Measurements from ENCODE around the gene KLK2.
A peak's percentile ranks its signal among the peaks of the same experiment; 100 is the strongest.

KLK2 gene

DNA sequence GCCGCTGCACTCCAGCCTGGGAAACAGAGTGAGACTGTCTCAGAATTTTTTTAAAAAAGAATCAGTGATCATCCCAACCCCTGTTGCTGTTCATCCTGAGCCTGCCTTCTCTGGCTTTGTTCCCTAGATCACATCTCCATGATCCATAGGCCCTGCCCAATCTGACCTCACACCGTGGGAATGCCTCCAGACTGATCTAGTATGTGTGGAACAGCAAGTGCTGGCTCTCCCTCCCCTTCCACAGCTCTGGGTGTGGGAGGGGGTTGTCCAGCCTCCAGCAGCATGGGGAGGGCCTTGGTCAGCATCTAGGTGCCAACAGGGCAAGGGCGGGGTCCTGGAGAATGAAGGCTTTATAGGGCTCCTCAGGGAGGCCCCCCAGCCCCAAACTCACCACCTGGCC is at the start of gene KLK2:
Gene KLK2 (plus strand): TSS at position 384 of the 400 bp plus-strand sequence. CDS start 35 bp downstream, outside the sequence.
- DNase-seq = peak; percentile 13

DNA sequence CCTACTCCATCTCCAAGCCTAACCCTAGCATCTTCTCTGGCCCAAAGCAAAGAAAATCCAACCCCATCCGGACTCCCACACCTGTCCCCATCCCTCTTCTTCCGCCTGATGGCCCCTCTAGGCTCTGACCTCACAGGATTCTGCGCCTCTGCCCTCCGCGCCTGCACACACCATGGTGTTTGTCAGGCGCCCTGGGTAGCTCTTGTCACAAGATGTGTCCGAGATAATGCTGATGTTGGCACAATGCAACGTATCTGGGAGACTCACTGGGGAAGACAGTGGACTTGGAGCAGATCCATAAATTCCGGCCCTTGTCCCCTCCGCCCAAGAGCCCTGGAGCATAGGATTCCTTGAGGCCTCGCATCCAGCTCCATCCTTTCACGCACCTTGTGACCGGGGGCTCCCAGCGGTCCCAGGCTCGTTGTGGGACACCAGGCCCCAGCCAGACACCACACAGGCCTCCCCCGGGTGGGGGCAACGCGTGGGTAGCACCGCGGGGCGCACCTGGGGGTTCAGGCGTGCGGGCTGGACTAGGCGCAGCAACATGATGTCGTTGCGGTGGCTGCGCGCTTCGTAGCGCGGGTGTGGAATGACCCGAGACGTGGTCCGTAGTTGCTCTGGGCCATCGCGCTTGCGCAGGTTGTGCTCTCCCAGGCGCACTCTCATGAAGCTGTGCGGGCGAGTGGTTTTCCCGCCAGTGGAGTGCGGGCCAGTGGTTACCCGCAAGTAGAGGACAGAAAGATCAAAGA is 46.6 kb upstream of the KLK2 start:
- DNase-seq = no peak

DNA sequence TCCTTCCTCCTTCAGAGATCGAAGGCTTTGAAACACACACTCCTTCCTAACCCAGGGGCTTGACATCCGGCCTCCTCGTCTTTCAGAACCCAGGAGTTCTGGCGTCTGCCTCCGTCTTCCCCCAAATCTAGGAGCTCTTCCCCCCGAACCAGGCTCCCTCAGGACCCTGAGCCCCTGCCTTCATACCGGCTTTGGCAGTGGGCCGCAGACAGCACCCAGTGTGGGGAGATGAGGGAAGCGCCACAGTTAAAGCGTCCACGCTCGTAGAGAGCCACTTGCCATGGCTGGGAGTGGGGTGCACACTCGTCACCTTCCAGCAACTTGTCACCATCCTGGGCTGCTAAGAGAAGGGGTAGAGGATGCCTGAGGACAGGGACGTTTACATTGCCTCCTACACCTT is 45.8 kb upstream of the KLK2 start:
- no peak for DNase-seq

DNA sequence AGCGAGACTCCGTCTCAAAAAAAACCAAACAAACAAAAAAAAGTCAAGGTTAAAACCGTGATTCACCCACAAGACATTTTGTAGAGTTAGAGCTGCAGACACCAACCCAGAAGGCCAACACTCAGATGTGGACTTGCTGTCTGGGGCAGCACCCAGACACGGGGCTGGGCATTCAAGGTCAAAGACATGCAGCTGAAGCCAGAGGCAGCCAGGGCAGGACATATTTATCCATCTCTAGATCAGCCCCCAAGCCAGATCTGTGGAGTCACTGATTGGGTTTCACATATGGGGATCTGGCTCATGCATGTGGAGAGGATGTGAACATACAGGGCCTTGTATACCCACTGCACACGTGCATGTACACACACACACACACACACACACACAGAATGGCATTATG is 43.4 kb upstream of the KLK2 start:
- DNase-seq = no peak

DNA sequence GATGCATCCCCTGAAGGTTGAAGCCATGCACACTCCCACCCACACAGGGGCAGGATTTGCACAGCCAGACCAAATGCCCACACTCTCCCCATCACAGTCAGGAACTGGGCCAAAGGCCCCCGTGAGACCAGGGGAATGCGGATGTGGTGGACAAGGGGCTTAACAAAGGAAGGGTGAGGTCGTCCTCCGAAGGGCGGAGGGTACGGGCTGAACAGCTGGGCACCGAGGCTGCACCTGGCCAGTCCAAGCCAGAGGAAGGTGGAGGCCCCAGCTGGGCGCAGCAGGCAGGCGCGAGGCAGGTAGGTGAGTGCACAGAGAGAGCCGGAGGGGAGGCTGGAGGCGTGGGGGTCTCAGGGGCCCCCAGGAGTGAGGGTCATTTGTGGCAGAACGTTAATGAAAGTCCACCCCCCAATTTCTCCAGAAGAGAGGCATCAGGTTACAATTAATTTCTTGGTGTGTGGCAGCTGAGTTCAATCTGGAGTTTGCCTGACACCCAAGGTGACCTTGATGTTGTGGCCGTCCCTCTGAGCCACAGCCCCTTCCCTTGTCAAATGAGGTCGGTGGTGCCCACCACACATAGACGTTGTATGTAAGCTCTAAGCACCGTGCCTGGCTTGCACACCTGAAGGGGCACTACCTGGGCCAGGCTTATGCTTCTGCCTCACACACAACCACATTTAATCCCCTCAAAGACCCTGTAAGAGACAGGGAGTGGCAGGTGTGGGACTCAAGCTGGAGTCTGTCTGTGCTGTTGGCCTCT is 42.8 kb upstream of the KLK2 start:
- DNase-seq = no peak

DNA sequence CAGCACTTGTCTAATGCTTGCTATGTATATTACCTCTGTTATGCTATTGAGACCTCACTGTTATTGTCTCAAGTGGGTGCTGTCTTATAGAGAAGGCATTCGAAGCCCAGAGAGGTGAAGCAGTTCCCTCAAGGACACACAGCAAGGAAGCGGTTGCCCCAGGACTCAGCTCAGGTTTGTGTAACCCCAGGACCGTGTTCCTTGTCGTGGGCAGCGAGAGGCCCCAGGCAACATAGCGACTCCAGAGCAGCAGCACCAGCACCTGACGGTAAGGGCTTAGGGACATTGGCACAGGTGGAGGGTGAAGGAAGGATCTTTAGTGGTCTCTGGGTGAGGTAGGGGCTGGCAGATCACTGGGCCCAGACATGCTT is 42.2 kb upstream of the KLK2 start:
- no peak for DNase-seq

DNA sequence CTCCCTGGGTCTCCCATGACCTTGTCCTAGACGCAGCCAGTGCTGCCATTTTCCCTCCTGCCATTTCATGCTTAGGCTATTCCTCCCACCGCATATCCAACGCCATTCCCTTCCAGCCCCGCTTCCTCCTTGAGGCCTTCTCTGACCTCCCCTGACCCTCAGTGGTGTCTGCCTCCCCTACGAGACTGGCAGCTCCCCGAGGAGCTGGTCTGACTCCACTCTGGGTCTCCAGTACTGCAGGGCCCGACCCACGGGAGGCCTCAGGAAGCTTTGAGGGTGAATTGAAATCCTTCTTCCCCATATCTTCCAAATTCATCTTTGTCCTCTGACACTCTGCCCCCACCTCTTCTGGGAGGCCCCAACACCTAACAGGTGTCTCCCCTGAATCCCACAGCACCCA is 40.6 kb upstream of the KLK2 start:
- no peak for DNase-seq

DNA sequence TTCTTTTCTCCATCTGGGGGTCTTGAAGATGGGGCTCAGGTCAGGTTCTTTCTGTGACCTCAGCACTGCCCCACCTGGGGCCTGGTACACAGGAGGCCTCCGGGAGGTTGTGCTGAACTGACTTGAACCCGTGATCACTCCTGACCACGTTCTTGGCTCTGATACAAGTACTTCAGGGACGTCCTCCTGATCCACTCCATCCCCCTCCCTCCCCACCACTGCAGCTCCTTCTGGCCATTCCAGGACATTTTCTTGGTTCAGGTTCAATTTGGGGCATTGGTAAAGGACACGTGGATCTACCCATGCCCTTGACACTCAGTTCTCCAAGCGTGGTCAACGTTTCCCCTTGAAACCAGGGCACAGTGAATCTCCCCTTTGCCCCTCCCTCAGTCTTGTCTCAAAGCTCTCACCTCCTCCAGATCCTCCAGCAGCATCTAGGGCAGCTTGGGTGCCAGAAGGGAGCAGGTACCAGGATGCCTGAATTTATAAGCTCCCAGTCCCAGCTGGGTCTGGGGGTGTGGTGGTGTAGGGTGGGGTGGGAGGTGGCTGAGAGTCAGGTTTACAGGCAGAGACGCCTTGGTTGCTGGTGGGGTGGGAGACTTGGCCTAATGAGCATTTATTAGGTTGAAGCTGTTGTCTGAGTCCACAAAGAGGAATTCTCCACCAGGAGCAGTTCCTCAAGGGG is 40.0 kb upstream of the KLK2 start, which contains the start of gene KLK15:
Gene KLK15 (minus strand): TSS at position 458 of the 685 bp plus-strand sequence. CDS start 2,082 bp downstream, outside the sequence.
- no peak for DNase-seq

DNA sequence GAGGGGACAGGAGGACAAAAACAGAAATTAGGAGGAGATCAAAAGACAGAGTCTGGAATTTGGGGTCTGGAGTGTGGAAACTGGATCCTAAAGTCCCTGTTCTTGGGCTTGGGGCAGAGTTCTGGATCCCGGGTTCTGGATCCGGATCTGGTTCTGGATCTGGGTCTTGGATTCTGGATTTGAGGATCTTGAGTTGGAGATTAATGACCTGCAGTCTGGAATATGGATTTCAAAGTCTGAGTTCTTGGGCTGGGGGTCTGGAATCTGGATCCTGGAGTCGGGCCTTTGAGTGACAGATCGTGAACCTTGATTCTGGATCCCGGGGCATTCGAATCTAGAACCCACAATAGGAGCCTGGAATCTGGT is 39.5 kb upstream of the KLK2 start:
- no peak for DNase-seq

DNA sequence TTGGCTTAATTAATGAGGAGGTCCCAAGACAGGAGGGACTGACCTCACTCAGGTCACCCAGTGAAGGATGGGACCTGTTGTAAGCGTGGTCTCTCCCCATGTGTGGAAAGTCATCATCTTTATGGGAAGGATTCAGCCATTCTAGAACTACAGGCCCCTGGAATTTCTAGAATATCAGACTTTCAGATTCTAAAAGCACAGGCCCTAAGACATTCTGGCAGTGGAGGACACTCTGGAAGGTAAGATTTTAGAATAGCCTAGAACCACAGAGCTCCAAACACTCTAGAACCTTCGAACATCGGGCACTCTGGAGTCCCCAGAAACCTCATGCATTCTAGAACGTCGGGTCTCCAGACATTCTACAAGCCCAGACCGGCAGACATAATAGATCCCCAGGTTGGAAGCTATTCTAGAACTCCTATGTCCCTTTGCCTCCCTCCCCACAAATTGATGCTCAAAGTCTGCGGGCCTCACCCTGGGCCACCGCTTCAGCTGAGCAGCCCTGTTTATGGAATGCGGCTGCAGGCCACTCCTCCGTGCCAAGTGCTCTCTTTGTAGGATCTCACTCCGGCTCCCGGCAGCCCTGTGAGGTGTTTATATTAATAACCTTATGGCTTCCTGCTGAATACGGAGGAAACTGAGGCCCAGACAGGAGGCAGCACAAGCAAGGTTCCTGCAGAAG is 38.0 kb upstream of the KLK2 start:
- DNase-seq = no peak

DNA sequence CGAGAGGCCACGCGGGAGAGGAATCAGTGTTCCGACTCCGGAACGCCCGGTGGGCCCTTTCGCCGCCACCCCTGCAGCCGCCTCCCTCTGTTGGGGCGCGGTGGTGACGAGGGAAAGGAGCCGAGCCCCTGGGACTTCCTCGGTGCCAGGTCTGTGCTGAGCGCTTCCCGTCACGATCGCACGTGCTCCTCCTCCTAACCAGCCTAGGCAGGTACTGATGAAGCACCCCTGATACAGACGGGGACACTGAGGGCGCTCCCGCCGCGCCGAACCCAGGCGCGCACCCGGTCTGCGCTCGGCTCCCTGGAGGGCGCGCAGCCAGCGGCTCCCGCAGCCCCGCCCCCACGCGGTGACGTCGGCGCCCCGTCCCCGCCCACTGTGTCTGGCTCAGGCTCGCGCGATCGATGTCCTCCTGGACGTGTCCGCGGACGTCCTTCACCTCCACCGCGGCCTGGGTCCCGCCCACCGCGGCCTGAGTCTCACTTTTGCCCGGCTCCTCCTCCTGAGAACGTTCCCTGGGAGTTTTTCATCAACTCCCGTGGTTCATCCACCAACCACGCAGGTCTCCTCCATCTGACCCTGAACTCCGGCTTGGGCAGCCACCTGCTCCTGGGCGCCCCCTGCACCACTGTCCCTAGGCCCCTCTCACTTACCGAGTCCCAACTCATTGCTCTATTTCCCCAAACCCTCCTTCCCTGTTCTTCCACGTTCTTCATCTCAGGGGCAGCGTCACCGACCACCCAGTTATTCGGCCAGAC is 37.3 kb upstream of the KLK2 start:
- DNase-seq = peak; percentile 66

DNA sequence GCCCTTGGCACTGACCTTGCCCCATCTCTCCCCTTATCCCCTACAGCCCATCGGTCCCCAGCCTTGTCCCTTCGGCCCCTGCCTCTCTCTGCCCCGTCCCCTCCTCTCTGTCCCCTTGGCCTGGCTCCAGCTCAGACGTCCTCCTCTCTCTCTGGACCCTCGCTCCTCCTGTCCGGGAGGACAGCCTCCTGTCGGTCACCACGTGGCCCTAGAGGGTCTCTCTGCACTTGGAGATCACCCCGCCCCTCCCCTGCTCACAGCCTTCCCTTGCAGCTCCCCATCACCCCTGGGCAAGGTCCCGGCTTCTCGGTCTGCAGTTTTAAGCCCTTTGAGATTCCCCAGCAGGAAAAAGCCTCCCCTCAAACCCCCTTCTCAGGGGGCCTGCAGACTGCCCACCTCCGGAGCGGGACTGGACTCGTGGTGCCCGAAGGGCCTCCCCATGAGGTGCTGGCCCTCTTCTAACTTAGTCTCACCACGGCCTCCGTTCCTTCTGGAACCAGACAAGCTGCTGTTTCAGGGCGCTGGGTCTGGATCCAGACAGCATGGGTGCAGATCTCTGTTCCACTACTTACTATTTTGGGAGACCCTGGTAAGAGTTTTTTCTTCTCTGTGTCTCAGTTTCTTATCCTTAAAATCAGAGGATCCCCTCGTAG is 36.6 kb upstream of the KLK2 start:
- DNase-seq = no peak

DNA sequence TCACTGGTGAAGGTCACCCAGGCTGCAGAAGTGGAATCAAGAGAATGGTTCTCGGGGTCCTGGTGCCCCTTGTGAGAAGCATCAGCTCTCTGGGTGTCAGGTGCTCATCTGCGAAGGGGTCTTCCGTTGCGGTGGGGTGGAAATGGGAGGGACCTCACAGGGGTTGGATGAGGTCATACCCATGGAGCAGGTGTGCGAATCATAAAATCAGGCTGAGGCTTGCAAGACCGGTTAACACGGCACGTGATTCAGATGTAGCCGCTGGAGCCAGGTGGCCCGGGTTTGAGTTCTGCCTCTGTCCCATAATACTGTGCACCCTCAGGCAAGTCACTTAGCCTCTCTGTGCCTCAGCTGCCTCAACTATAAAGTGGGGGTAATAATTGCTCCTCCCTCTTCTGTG is 35.9 kb upstream of the KLK2 start:
- DNase-seq = no peak

DNA sequence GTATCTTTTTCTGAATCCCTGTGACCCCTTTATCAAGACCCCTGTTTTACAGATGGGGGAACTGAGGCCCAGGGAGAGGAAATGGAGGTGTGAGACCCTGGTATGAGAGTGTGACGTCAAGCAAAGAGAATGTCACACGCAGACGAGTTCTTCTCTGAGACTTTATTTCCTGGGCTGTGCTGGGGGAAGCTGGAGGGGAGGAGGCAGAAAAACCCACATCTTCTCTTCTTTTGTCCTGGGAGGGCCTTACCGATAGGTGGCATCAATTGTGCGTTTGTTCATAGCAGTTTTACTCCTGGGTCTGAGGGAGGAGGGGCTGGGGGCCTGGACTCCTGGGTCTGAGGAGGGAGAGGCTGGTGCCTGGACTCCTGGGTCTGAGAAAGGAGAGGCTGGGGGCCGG is 35.0 kb upstream of the KLK2 start:
- DNase-seq = peak; percentile 6

DNA sequence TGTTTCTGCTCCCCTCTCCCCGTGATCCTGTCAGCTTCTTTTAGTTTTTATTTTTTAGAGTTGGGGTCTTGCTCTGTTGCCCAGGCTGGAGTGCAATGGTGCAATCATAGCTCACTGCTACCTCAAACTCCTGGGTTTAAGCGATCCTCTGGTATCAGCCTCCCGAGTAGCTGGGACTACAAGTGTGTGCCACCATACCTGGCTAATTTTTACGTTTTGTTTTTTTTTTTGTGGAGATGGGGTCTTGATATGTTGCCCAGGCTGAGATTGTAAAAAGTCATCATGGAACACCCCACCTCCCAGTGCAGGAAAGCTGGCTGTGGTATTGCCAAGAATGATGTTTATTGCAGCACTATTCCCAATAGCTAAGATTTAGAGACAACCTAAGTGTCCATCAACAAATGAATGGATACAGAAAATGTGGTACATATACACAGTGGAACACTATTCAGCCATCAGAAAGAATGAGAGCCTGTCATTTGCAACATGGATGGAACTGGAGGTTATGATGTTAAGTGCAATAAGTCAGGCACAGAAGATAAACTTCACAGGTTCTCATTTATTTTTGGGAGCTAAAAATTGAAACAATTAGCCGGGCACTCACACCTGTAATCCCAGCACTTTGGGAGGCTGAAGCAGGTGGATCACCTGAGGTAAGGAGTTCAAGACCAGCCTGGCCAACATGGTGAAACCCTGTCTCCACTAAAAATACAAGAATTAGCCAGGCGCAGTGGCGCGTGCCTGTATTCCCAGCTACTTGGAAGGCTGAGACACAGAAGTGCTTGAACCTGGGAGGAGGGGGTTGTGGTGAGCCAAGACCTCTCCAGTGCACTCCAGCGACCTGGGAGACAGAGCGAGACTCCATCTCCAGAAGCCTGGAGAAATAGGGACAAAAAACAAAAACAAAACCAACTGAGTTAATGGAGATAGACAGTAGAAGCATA is 33.3 kb upstream of the KLK2 start:
- DNase-seq = no peak

DNA sequence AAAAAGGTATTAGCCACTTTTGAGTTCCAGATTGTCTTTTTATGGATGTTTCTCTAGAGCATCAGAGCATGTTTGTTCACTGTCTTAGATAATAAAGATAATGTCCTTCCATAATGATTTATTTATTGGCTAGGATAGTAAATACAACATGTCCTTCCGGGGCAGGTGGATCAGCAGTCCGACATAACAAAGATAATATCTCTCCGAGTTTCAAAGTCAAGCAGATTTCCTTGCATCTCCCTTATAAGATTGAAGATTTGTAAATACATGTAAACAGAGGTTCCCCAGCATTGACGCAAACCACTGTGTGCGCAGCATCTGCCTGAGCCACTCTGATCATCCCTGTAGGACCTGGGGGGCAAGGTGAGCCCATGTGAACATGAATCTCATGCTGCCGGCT is 31.1 kb upstream of the KLK2 start:
- DNase-seq = no peak

DNA sequence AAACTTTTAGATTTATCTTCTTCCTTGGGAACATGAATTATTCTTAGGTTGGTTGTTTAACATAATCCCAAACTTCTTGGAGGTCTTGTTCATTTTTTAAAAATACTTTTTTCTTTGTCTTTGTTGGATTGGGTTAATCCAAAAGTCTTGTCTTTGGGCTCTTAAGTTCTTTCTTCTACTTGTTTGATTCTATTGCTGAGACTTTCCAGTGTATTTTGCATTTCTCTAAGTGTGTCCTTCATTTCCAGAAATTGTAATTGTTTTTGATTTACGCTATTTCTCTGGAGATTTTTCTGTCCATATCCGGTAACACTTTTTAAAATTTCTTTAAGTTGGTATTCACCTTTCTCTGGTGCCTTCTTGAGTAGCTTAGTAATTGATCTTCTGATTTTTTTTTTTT is 30.0 kb upstream of the KLK2 start:
- no peak for DNase-seq

DNA sequence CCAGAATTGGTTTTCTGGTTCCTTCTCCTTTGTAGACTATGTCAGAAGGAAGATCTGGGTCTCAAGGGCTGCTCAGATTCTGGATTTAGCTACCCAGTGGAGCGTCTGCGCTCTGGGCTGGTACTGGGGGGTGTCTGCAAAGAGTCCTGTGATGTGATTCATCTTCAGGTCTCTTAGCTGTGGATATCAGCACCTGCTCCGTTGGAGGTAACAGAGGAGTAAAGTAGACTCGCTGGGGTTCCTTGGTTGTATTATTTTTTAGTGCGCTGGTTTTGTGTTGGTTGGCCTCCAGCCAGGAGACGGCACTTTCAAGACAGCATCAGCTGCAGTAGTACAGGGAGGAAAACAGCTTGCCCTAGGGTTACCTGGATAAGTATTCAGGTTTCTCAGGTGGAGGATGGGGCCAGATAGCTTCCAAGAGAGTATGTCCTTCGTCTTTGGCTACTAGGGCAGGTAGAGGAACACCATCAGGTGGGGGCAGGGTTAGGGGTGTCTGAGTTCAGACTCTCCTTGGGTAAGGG is 29.5 kb upstream of the KLK2 start:
- DNase-seq = no peak

DNA sequence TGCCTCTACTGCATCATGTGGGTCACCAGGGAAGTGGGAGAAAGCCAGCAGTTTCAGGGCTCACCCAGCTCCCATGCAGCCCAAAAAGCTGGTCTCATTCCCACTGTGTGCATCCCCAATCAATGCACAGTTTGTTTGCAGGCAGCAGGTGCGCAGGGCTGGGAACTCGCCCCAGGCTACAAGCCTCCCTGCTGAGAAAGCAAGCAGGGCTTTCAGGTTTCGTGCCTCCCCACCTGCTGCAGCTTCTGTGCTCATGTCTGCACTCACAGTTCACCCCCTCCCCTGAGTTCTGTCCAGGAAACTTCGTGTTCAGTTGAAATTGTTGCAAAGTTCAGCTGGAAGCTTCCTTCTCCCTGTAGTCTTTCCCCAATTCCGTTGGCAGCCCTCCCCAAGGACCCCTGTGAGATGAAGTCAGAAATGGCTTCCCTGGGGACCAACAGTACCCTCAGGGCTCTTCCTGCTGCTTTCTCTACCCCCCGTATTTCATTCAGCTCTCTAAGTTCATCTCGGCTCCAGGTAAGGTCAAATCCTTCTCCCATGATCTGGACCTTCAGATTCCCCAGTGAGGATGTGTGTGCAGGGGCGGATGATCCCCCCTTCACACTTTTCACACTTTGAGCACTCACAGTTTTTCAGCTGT is 28.8 kb upstream of the KLK2 start:
- DNase-seq = no peak

DNA sequence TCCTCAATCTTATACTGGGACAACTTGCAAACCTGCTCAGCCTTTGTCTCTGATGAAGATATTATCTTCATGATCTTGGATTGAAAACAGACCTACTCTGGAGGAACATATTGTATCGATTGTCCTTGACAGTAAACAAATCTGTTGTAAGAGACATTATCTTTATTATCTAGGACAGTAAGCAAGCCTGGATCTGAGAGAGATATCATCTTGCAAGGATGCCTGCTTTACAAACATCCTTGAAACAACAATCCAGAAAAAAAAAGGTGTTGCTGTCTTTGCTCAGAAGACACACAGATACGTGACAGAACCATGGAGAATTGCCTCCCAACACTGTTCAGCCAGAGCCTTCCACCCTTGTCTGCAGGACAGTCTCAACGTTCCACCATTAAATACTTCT is 22.5 kb upstream of the KLK2 start:
- no peak for DNase-seq

Data from NCI-H226 (cell line).